Measurements from ENCODE around the gene KRTAP5-4.
"Not testable (repeated sequence)": the region's sequence is repeated elsewhere in the genome, so short reads cannot be mapped to it uniquely, and the experiment has no call there.

KRTAP5-4 gene, protein sequence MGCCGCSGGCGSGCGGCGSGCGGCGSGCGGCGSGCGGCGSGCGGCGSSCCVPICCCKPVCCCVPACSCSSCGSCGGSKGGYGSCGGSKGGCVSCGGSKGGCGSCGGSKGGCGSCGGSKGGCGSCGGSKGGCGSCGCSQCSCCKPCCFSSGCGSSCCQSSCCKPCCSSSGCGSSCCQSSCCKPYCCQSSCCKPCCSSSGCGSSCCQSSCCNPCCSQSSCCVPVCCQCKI

DNA sequence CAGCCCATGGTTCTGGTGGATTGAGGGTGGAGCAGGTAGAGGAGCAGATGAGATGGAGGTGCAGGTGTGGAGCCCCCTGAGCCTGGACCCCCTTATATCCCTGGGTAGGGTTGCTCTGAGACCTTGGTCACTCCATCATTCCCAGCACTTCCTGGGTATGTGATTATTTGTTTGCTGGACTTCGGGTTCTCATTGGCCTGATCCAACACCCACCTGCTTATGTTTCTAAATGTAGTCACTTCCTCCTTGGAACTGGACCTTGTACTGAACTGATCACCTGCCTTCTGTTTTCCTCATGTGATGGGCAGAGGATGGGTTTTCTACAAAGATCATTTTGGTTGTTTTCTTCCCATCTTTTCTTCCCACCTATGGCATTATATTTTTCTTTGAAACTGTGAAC, at the start of gene KRTAP5-4:
Gene KRTAP5-4, minus strand, starts transcription at position 53 of the 400 bp plus-strand sequence. Its CDS starts 45 bp downstream, at position 8.
- no peak for DNase-seq

DNA sequence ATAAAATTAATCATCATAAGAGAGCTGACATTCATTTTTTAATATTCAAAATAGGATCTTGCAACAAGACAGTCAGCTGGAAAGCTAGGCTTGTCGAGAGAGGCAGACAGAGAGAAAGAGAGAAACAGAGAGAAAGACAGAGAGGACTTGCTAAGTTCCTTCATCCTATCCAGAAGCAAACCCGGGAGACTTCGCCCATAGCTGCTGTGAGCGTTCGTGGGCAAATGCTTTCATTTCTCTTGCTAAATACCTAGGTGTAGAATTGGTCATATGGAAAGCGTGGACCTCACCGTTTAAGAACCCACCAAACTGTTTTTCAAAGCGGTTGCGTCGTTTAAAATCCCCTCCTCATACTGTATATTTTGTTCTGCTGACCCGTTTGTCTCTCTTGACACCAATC, 49.7 kb upstream of the KRTAP5-4 start:
- no peak for DNase-seq

DNA sequence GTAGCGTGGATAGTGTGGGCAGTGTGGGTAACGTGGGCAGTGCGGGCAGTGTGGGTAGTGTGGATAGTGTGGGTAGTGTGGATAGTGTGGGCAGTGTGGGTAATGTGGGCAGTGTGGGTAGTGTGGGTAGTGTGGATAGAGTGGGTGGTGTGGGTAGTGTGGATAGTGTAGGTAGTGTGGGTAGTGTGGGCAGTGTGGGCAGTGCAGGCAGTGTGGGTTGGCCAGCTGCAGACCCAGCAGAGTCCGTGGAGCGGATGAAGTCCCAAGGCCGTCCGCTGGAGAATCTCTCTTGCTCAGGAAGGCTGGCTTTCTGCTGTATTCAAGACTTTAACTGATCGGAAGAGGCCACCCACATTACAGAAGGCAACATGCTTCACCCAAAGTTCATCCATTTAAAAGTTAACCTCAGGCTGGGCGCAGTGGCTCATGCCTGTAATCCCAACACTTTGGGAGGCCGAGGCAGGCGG, 49.0 kb upstream of the KRTAP5-4 start:
- no peak for DNase-seq

DNA sequence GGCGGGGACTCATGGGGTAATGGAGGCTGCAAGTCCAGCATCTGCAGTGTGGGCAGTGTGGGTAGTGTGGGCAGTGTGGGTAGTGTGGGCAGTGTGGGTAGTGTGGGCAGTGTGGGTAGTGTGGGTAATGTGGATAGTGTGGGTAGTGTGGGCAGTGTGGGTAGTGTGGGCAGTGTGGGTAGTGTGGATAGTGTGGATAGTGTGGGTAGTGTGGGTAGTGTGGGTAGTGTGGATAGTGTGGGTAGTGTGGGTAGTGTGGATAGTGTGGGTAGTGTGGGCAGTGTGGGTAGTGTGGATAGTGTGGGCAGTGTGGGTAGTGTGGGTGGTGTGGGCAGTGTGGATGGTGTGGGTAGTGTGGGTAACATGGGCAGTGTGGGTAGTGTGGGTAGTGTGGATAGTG, 48.5 kb upstream of the KRTAP5-4 start:
- DNase-seq, result not testable (repeated sequence)

DNA sequence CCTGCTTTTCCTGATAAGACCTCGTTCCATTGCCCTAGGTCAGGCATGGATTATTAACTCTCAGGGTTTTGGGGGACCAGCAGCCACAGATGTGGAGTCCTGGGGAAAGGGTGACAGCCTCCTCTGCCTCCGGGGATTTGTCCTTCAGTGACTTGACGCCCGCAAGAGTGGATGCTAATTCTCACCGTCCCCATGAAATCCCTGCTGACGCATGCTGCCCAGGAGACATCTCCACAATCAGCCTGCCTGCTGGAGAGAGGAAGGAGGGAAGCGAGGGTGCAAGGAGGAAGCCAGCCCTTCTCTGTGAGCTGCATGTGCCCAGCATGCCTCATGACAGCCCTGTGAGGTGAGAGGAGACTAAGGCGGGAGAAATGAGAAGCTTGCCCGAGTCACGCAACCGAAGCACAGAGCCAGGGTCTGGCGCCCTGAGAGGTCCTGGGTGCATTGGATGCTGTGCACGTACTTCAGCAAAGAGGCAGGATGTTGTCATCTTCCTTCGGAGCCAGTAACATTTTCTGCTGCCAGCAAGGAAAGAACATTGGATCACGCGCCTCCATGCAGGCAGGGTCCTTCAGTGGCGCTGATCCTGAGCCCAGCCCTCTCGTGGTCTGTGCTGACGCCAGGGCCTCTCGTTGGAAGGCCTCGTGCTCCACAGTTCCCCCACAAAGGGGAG, 47.7 kb upstream of the KRTAP5-4 start:
- no peak for DNase-seq

DNA sequence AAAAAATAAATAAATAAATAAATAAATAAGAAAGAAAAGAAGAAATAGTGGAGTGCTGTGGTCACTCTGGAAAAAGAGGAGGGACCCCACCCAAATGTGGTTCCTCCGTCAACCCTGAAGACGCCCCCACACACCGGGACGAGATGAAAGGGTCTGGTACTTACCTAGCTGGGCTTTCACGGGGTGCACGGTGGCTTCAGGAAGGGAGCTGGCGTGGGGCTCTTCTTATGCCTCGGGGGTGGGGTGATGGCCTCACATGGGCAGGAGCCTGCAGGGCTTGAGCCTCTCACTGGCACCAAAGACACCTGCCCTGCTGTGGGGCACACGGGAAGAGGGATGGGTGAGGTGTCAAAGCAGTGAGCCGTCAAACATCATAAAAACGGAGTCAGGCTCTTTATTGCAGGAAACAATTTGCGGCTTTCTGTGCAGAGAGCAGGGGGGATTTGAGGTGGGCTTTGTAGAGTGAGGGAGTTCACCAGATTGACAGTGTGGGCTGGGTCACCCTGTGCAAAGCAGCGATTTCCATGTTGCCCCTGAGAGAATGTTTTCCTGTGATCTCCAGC, 47.1 kb upstream of the KRTAP5-4 start:
- no peak for DNase-seq

DNA sequence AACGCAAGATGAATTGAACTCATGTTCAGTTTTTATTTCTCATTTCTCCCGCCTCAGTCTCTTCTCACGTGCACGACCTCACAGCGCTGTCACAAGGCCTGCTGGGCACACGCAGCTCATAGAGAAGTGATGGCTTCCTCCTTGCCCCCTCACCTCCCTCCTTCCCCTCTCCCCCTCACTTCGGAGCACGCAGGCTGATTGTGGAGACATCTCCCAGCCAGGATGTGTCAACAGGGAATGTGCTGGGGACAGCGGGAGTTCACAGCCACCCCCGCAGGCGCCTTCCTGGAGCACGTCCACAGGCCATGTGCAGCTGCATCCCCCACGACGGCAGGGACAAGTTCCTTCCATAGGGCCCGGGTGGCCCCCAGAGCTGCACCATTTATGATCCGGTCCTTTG, 46.0 kb upstream of the KRTAP5-4 start:
- no peak for DNase-seq

DNA sequence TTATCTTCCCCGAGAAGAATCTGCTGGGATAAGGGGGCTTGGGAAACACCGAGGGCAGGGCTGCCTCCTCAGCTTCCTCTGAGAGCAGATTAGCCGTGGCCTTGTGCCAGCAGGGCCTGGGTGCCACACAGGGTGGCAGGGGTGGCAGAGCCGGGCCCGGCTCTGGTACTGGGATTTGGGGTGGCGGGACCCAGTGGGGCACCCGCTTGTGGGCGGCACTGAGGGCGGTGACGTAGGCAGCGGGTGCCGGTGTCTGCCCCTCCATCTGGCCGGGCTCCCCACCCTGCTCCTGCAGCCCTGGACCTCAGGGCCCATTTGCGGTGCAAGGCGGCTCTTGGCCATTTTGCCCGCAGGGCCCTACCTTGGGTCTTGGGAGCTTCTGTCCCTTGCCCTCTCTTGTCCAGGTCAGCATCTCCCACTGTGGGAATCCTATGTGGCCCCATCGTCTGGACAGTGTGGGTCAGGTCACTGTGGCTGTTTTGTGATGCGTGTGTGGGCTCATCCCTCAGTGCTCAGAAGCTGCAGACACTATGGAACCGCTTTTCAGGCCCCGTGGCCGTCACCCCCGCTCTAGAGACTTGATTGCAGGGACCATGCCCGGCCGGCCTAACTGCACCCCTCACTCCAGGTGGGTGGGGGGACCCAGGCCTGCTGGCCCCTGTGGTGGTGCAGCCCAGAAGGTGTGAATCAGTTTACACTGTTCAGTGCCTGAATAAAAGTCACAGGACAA, 45.3 kb upstream of the KRTAP5-4 start:
- no peak for DNase-seq

DNA sequence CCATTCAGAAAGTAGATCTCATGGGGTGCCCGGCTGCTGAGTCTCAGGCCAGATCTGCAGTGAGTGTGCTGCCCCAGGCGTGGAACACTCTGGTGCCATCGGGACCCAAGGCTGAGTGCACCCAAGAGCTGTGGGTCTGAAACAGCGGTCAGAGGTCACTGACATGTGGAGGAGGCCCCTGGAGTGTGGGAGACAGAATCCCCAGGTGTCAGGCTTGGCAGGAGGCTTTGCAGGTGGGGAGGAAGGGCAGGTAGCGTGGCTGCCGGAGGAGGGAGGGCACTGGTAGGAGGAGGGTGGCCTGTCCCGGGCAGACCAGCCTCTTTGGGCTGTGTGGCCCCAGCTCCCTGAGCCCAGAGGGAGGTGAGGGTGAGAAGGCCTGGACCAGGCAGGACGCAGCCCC, 43.4 kb upstream of the KRTAP5-4 start:
- DNase-seq, result no peak

DNA sequence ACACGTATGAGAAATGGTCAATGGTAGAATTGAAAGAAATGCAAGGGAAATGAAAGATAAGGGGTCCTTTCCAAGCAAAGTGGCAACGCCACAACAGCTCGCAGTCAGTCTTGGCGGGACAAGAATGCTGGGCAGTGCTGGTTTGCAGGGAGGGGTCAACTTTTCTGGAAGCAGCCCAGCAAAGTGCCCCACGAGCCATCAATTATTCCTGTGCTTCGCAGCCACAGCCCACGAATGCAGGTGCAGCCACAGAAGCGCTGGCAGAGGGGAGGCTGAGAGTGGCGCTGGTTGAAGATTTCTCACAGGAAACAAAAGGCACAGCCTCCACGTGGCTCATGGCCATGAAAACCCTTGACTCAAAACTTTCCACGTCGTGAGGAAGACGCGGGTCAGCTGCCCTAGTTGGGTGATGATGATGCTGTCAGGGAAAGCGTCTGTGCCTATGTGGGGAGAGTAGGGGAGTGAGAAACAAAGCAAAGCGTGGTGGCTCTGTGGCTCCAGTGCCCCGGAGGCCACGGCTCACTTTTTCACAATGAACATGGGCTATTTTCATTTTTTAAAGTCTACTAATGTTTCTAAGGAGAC, 40.9 kb upstream of the KRTAP5-4 start:
- DNase-seq, result not testable (repeated sequence)

DNA sequence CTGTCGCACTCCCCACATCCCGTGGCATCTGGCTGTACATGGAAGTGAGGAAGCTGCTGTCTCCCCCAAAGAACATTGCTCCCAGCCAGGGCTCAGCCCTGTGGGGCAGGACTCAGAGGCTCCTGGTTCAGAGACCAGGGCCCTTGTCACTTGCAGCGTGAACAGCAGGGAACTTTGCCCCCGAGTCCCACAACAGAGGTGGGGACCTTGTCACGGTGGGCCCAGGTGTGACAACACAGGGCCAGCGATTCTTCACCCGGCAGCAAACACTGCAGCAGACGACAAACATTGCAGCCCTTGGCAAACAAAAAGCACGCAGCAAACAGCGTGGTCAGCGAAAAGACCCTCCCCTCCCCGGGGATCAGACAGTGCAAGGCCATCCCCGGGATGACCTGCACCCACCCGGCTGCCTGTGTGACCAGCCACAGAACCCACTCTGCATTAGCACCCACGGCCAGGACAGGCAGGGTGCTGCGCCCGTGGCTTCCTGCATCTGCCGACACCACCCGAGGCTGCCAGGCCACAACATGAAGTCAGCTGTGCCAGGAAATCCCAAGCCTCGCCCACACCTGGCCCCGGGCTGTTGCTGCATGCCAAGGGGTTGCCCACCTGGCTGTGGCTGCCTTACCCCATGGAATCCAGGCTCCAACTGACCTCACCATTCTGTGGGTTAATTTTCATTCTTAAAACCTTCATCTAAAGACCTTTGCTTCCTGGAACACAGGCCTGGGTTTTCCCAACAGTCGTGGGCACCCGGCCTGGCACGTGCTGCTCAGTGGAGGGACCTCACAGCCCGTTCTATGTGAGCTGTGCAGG, 39.7 kb upstream of the KRTAP5-4 start:
- DNase-seq, result not testable (repeated sequence)

DNA sequence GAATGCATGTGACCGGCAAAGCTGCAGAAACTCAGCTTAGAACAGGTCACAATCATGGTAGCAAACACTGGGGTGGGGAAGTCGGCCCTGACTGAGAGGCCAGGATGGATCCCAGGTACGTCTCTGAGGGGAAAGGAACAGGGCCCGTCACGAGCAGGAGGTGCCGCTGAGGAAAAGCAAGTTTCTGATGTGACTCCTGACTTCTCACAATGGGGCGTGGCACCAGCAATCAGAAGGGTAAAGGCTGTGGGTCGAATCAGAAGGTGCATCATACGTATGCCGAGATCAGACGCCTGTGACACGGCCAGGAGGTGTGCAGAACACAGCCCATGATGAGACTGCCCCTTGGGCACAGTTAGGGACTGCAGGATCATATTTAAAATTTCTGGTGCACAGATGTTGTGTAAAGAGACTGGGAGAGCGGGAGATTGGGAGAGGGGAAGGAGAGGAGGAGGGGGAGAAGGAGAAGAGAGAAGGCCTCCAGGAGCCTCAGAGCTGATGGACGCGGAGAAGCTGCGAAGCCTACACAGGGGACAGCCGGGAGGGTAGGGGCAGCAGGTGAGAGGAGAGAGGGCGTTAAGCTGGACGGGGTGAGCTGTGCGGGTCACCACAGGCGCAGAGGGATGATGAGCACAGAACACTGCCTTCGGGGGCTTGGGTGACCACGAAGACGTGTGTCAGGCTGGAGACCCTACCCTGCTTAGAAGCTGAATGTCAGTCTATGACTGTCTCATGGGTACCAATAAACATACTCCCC, 38.4 kb upstream of the KRTAP5-4 start:
- no peak for DNase-seq

DNA sequence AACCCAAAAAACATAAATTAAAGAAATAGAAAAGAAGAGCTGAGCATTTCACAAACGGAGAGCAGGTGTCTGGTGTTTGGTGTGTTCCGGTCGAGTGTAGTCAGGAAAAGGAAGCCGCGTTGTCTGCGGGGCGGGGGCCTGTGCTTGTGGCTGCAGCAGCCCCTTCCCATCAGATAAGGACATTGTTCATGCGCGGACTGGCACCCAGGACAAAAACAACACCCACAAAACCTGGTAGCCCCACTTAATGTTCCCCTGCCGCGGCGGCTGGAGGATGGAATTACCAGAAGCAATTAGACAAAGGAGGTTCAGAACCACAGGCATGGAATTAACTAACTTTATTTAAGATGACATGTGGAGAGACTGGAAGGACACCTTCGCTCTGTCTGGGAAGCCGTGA, 37.6 kb upstream of the KRTAP5-4 start:
- DNase-seq, result no peak

DNA sequence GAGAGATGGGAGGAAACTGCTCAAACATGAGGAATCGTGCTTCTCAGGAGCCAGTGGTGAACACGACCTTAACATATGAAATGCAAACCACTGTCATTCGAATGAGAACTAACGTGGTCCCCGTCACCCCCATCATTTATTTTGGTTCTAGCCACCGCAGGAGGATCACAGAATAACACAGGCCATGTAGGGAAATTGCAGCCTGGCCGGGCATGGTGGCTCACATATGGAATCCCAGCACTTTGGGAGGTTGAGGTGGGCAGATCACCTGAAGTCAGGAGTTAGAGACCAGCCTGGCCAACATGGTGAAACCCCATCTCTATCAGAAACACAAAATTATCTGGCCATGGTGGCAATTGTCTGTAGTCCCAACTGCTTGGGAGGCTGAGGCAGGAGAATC, 34.7 kb upstream of the KRTAP5-4 start:
- no peak for DNase-seq

DNA sequence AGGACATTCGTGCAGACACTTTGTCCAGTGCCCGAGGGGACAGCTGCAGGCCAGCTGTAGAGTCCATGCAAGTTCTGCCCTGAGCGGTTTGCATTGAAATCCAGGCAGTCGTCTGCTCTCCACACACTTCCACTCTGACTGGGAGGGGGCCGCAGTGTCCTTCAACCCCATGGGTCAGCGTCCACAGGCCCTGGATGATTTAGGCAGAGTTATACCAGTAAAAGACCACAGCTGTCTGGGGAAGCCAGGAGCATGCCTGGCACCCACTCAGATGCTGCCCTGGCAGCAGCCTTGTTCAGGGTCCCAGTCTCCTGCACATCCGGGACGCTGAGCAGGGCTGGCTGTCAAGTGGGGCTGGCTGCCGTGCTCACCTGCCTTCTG, 34.1 kb upstream of the KRTAP5-4 start:
- no peak for DNase-seq

DNA sequence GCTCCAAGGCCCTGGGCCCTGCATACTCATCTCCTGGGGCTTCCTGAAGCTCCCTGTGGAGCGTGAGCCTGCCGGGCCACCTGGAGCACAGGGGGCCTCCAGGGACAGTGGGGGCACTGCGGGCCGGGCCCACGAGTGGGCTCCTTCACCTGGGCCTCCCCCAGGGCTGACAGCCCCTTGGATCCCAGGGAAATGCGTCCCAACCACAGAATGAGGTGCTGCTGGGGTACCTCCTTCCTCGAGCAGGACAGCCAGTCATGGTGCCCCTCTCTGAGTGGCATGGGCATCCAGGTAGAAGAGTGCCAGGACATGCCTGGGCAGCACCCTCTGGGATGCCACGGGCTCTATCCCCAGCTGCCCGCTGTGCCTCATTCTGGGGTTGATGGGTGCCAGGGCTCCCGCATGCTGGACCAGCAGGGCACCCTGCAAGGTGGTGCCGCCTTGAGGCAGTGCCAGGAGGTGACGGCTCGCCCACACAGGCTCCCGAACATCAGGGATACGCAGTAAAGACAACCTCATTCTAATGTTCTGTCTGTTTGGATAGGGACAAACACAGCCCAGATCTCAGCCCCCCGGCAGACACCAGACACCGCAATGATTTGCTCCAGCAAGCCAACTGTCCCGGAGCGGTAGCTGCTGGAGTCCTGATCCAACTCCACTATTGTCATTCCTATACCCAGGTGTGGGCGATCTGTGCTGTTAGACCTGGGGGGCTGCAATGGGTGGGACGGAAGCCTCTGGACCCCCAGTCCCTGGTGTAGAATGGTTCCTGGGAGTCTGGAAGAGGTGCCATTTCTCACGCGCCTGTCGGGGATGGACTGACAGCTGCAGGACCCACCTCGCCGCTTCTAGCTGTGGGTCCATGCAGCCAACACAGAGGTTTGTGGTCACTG, 33.5 kb upstream of the KRTAP5-4 start:
- no peak for DNase-seq

DNA sequence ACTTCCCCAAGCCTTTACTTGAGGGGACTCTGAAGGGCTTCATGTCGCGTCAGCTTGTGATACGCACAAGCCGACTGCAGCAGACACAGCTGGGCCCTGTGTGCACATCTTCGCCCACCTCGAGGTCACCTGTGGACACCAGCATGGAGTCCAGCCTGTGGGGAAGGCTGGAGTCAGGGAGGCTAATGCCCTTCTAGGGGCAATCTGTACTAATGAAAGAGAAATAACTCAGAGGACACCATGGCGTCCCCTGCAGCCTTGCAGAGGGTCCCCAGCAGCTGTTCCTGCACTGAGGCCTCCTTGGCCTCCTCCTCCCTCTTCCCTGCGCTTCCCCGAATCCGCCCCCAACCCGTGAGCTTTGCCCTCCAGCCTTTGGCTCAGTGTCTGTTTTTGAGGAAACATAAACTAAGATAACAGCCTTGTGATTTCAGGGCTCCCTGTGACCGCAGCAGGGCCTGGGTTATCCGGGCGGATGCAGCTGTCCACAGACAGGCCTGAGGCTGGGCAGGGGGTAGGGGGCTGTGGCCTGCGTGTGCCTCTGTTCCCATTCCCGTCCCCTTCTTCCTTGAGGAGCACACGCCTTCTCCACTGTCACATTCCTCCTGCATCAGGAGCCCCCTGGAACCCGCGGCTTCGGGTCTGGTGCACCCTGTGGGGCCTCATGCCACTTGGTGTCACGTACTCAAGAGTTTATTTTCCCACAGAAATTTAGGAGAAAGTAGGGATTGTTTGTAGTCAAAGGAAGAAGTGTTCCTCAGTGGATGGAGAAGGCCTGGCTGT, 32.6 kb upstream of the KRTAP5-4 start:
- DNase-seq, result no peak

DNA sequence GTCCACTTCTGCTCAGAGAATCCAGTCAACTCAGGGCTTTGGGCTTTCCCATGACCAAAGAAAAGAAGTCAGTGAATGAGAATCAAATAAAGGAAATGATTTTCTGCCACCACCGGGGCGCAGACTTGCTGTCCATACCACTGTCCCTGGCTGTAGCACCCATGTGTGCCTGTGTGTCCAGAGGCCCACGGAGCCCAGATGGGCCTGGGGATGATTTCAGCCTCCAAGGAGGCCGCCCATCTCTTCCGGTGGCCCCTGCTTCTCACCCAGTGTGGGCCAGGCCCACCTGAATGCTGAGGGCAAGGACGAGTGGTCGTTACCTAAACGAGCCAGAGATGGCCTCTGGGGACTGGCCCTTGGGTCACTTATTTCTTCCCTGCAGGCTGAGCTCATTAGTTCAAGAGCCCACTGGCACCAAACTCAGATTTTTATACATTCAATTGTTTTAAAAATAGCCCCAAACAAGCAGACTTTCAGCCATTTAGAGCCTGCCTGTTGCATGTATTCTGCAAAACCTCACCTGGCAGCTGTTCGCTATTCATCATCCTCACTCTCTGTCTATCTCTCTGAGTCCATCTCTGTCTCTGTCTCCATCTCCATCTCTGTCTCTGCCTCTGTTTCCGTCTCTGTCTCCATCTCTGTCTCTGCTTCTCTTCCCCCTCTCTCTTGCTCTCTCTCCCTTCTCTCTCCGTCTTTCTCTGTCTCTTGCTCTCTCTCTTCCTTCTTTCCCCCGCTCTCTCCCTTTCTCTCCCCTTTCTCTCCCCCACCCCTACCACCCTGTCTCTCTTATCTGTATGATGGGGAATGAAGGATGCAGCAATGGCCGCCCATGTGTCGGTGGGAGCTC, 31.8 kb upstream of the KRTAP5-4 start:
- DNase-seq, result no peak

Measured in NCI-H2107 (cell line).